GM23248 (cell line): ENCODE measurements around the gene MATR3. TPM values are rescaled to one million over a fixed set of nuclear protein-coding genes. Genes with fewer than 3 reads are reported as not detected.

Experiments
- DNase-seq: peaks from one replicate; pipeline ENCODE4 v3.0.0-alpha.2; 2015
- H2AFZ ChIP-seq: fragments of 200-600 bp; sonication (generic); 2 replicates; pipeline ENCODE4 v1.6.1; 2016; ENCODE audit warnings: antibody characterized with exemption
- H3F3A ChIP-seq: fragments of 200-600 bp; sonication (generic); 2 replicates; pipeline ENCODE4 v1.6.1; 2016; ENCODE audit warnings: mild to moderate bottlenecking, antibody characterized with exemption, mixed run types; ENCODE audit not compliant: insufficient read depth
- H3K27ac ChIP-seq: fragments of 200-600 bp; sonication (generic); 2 replicates; pipeline ENCODE4 v1.5.1; 2016; ENCODE audit warnings: mild to moderate bottlenecking
- H3K27me3 ChIP-seq: fragments of 200-600 bp; sonication (generic); replicated peaks from 2 replicates; pipeline ENCODE4 v1.6.1; 2016; ENCODE audit warnings: mild to moderate bottlenecking; ENCODE audit not compliant: insufficient read depth
- H3K36me3 ChIP-seq: fragments of 200-600 bp; sonication (generic); 2 replicates; pipeline ENCODE4 v1.6.1; 2016; ENCODE audit warnings: low read depth, mild to moderate bottlenecking
- H3K4me1 ChIP-seq: fragments of 200-600 bp; sonication (generic); 2 replicates; pipeline ENCODE4 v1.6.1; 2016; ENCODE audit warnings: mild to moderate bottlenecking; ENCODE audit not compliant: insufficient read depth
- H3K4me2 ChIP-seq: fragments of 200-600 bp; sonication (generic); one replicate; pipeline ENCODE4 v1.6.1; 2016; ENCODE audit warnings: mild to moderate bottlenecking; ENCODE audit not compliant: unreplicated experiment
- H3K4me3 ChIP-seq: fragments of 200-600 bp; sonication (generic); 2 replicates; pipeline ENCODE4 v1.5.1; 2016; ENCODE audit warnings: mild to moderate bottlenecking
- H3K79me2 ChIP-seq: fragments of 200-600 bp; sonication (generic); 2 replicates; pipeline ENCODE4 v1.6.1; 2016; ENCODE audit warnings: mild to moderate bottlenecking; ENCODE audit not compliant: insufficient read depth
- H3K9ac ChIP-seq: fragments of 200-600 bp; sonication (generic); 2 replicates; pipeline ENCODE4 v1.6.1; 2016; ENCODE audit warnings: mild to moderate bottlenecking
- H3K9me2 ChIP-seq: fragments of 200-600 bp; sonication (generic); 2 replicates; pipeline ENCODE4 v1.6.1; 2016; ENCODE audit warnings: mixed run types, mild to moderate bottlenecking, moderate library complexity; ENCODE audit not compliant: insufficient read depth
- H3K9me3 ChIP-seq: fragments of 200-600 bp; sonication (generic); one replicate; pipeline ENCODE4 v1.6.1; 2017; ENCODE audit warnings: low read depth
- H4K20me1 ChIP-seq: fragments of 200-600 bp; sonication (generic); 2 replicates; pipeline ENCODE4 v1.6.0; 2016; ENCODE audit not compliant: insufficient read depth
- EZH2 ChIP-seq: fragments of 200-600 bp; sonication (generic); IDR thresholded peaks from 2 replicates; pipeline ENCODE4 v1.6.1; 2018; ENCODE audit warnings: antibody characterized with exemption, mild to moderate bottlenecking; ENCODE audit not compliant: insufficient read depth, poor library complexity, severe bottlenecking
- EZH2phosphoT487 ChIP-seq: fragments of 200-600 bp; sonication (generic); IDR thresholded peaks from 2 replicates; pipeline ENCODE4 v1.6.1; 2018; ENCODE audit warnings: antibody characterized with exemption, moderate library complexity, mild to moderate bottlenecking, low read depth; ENCODE audit not compliant: insufficient read depth
- WGBS, 2 experiments: methylation state at CpG; one replicate each; pipeline ENCODE4 v1.1.6; 2015 to 2017; ENCODE audit warnings: low lambda C conversion rate in 2 of 2, low coverage in 1 of 2; ENCODE audit errors: missing lambda C conversion rate in 2 of 2; 5-methylcytosine and 5-hydroxymethylcytosine counted together
- in situ Hi-C: fragments of 300-500 bp; cut with MboI; formaldehyde crosslinking; loops from 2 replicates; pipeline ENCODE4 v1.15.0; 2020
- polyA plus RNA-seq: library from polyadenylated mRNA; unstranded; fragments of >200 nt; fragmentation: Nextera tagmentation; extraction: Ambion mirVana; gene quantifications from 2 replicates; pipeline ENCODE4 v1.2.1, GENCODE V29; 2016
- total RNA-seq: library from RNA; depleted of rRNA; stranded (reverse); fragments of >200 nt; shearing (Covaris generic); gene quantifications from 2 replicates; pipeline ENCODE4 v1.2.3, GENCODE V29; 2014

The MATR3 gene
- total and polyA plus RNA-seq, 2 experiments from 2014 or later, result 198 to 215 TPM

- Histone ChIP-seq H3K9ac (no peak overlapping the region), H3K4me3 (no peak overlapping the region), H3K36me3 (0 out of 2 replicates have a peak, but pooled peaks cover 19% of the 10 kb centered on the region), H3K9me3 (no peaks in the 10 kb centered on the region), H3K9me2 (no peaks in the 10 kb centered on the region), H3K79me2 (peaks cover 45% of the 10 kb centered on the region), H3F3A (peaks cover 33% of the 10 kb centered on the region), H3K4me1 (peaks cover 31% of the 10 kb centered on the region), H4K20me1 (no peaks in the 10 kb centered on the region), H3K4me2 (no peak overlapping the region), H2AFZ (no peak overlapping the region), H3K27ac (no peak overlapping the region), H3K27me3 (no peaks in the 10 kb centered on the region)
- no peak for DNase-seq
- WGBS, 2 experiments, result 82 to 89% methylated on average over 2 of the region's 2 CpGs
- in situ Hi-C loops, result no loop called here
- TF ChIP-seq EZH2 (no peak), EZH2phosphoT487 (no peak)
Observed at GRCh38 chr5:139276426-139276825, 17.1 kb upstream of the MATR3 start.

DNA sequence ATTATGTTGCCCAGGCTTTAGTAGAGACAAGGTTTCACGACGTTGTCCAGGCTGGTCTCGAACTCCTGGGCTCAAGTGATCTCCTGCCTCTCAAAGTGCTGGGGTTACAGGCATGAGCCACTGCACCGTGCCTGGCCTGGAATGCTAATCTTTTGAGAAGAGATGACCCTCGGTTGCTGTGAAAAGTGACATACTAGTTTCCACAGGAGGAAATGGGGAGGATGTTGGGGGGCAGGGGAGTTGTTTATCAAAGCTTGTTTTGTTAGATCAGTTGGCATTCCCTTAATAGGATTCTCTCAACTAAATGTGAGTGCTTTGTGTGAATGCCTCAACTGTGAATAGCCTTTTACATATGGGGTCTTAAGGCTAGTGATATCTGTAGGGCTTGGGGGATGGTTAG is 16.4 kb upstream of the MATR3 start:
- H3K4me1 ChIP-seq, result peaks cover 31% of the 10 kb centered on the region
- H4K20me1 ChIP-seq, result no peaks in the 10 kb centered on the region
- 81 to 85% methylated on average over 5 of the region's 5 CpGs for WGBS, 2 experiments
- H3K9me2 ChIP-seq, result no peaks in the 10 kb centered on the region
- peaks cover 45% of the 10 kb centered on the region for H3K79me2 ChIP-seq
- DNase-seq, result no peak
- in situ Hi-C loops, result no loop called here
- 0 out of 2 replicates have a peak, but pooled peaks cover 19% of the 10 kb centered on the region for H3K36me3 ChIP-seq
- no peak overlapping the region for H3K27ac ChIP-seq
- H3K9ac ChIP-seq, result no peak overlapping the region
- H3K9me3 ChIP-seq, result no peaks in the 10 kb centered on the region
- peaks cover 32% of the 10 kb centered on the region for H3F3A ChIP-seq
- no peaks in the 10 kb centered on the region for H3K27me3 ChIP-seq
- TF ChIP-seq EZH2phosphoT487, result no peak
- no peak for TF ChIP-seq EZH2
- no peak overlapping the region for H2AFZ ChIP-seq
- no peak overlapping the region for H3K4me3 ChIP-seq
- no peak overlapping the region for H3K4me2 ChIP-seq

- peaks cover 25% of the 10 kb centered on the region; the same call in 1 of the 2 replicates for H3K36me3 ChIP-seq
Observed at GRCh38 chr5:139278540-139279274, 14.8 kb upstream of the MATR3 start.

DNA sequence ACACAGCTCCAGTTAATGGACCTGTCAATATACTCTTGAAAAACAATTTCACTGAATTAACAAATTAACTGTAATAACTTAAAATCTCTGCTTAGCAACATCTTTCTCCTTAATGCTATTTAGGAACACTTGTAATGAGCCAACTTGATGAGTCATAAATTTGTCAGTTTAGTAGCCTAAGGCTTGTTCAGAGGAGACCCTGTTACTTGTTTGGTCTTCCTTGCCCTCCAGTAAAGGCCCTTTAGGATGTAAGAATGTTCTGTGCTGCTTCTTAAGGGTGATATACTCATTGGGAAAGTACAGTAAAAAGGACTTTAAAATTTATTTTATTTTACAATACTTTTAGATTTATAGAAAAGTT is 11.4 kb upstream of the MATR3 start:
- Histone ChIP-seq H3K27me3 (no peaks in the 10 kb centered on the region), H3K36me3 (peaks cover 40% of the 10 kb centered on the region), H3K9me3 (no peaks in the 10 kb centered on the region), H2AFZ (no peak overlapping the region), H3K4me3 (no peak overlapping the region), H3F3A (peaks cover 37% of the 10 kb centered on the region), H3K9ac (no peak overlapping the region), H4K20me1 (no peaks in the 10 kb centered on the region), H3K4me1 (peaks cover 14% of the 10 kb centered on the region), H3K79me2 (peaks cover 13% of the 10 kb centered on the region), H3K4me2 (no peak overlapping the region), H3K9me2 (no peaks in the 10 kb centered on the region), H3K27ac (no peak overlapping the region)
- TF ChIP-seq EZH2phosphoT487, result no peak
- TF ChIP-seq EZH2, result no peak
- in situ Hi-C loops, result no loop called here
- peak; percentile 51 for DNase-seq

More at GRCh38 chr5:139278540-139279274, 14.8 kb upstream of the MATR3 start:
- Histone ChIP-seq H3K9me2 (no peaks in the 10 kb centered on the region), H3K9me3 (no peaks in the 10 kb centered on the region), H3K27ac (no peak overlapping the region), H3K27me3 (no peaks in the 10 kb centered on the region), H3K4me2 (no peak overlapping the region), H3K79me2 (peaks cover 45% of the 10 kb centered on the region), H3K4me3 (no peak overlapping the region), H3K4me1 (peaks cover 20% of the 10 kb centered on the region), H2AFZ (no peak overlapping the region), H3F3A (peaks cover 21% of the 10 kb centered on the region), H4K20me1 (no peaks in the 10 kb centered on the region), H3K9ac (no peak overlapping the region)
- in situ Hi-C loops, result no loop called here
- TF ChIP-seq EZH2phosphoT487, result no peak
- TF ChIP-seq EZH2, result no peak
- DNase-seq, result no peak
- WGBS, 2 experiments, result 93 to 94% methylated on average over 6 of the region's 6 CpGs
